Epithelial cell of proximal tubule (primary cell): Measurements from ENCODE around the gene ZNF184. TPM values are rescaled to one million over a fixed set of nuclear protein-coding genes. Genes with fewer than 3 reads are reported as not detected.

ENCODE experiments used
- DNase-seq: peaks from one replicate; pipeline ENCODE4 v3.0.0-alpha.2; 2011; ENCODE audit warnings: low read depth
- H3K4me3 ChIP-seq: 2 replicates; pipeline ENCODE4 v1.5.1; 2011; ENCODE audit warnings: low read depth, mild to moderate bottlenecking, low read length
- CTCF ChIP-seq: conservative IDR thresholded peaks from 2 replicates; pipeline ENCODE4 v1.5.1; 2012; ENCODE audit warnings: low read depth, mild to moderate bottlenecking, low read length
- total RNA-seq: library from RNA; depleted of rRNA; stranded (reverse); fragments of >200 nt; gene quantifications from 2 replicates; pipeline ENCODE4 v1.2.3, GENCODE V29; 2015

The ZNF184 gene
- total RNA-seq, 1 donor from 2014 or later: 3.7 TPM

DNA sequence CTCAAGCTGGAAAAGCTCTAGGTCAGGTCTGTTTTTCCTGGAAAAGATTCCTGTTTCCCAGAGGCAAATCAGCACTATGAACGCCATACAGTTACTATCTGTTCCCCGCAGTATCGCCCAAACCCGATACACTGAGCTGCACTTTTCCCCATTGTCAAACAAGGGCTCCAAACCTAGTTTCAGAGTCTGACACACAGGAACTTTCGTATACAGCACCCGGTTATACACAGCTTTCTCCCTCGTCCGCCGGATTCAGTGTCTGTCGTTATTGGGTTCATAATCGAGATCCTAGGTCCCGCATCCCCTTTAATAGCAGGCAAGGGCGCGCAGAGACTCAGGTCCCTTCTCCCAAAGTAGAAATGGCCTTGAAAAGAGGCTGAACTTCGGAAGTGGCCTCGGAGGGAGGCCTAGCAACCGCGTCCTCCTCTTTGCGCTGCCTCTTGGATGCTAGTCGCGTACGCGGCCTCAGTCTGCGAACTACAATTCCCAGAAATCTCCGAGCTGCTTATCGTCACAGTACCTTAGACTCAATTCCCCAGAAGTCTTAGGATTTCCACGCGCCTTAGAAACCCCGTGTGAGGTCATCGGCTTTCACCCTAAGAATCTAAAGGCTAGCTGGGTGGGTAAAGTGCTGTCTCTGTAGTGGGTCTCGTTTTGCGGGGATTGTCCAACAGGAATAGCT lies 50.1 kb downstream of the ZNF184 start:
- no peak for DNase-seq
- H3K4me3 ChIP-seq: no peak overlapping the region
- TF ChIP-seq CTCF: no peak

- no peak for DNase-seq
- no peak for TF ChIP-seq CTCF
- no peak overlapping the region for H3K4me3 ChIP-seq
These were observed 53.5 kb downstream of the ZNF184 start for GRCh38 chr6:27419363-27419762.

DNA sequence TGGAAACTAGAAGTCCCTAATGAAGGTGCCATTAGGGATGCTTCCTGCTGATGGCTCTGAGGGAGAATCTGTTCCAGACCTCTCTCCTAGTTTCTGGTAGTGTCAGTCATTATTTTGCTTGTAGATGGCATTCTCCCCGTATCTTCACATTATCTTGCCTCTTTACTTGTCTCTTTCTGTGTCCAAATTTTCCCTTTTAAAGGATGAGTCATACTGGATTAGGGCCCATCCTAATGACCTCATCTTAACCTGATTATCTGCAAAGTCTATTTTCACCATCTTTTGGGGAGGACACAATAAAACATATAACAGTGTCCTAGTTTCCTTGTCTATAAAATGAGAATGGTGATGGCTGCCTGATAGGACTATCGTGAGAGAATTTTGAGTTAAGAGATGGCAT lies 57.0 kb downstream of the ZNF184 start:
- no peak for TF ChIP-seq CTCF
- no peak overlapping the region for H3K4me3 ChIP-seq

DNA sequence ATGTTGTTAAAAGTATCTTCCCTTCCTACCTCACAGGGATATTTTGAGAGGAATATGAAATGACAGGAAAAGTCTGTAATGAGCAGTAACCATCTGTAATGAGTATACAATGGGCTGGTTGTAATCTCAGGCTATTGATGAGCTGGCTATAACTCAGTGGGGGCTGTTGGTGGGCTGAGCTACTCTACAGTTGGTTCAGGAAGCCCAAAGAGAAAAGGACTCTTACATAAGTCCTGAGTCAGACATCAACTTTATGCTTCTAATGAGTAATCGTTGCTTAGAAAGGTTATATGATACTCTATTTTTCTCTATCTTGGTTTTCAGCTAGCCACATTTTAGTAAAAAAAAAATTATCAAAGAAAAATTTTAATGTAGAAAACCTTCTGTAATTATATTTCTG lies 57.9 kb downstream of the ZNF184 start:
- no peak for TF ChIP-seq CTCF
- no peak overlapping the region for H3K4me3 ChIP-seq
- no peak for DNase-seq

More for the DNA sequence above, 57.0 kb downstream of the ZNF184 start:
- no peak for DNase-seq

DNA sequence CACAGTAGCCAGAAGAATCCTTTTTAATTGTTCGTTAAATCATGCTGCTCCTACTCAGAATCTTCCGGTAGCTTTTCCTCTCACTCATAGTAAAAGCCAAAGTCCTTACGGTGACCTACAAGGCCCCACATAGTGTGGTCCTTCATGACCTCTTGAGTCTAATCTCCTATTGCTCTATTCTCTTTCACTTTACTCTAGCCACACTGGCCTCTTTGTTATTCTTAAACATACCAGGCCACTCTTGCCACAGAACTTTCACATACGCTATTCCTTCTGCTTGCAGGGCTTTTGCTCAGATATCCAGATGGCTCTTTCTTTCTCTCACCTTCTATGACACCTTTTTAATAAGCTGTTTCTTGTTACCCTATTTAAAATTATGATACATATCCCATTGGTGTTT lies 58.6 kb downstream of the ZNF184 start:
- H3K4me3 ChIP-seq: no peak overlapping the region
- TF ChIP-seq CTCF: no peak
- no peak for DNase-seq

- no peak for TF ChIP-seq CTCF
- no peak overlapping the region for H3K4me3 ChIP-seq
- DNase-seq: no peak
These were observed 65.6 kb downstream of the ZNF184 start for GRCh38 chr6:27407153-27407814.

DNA sequence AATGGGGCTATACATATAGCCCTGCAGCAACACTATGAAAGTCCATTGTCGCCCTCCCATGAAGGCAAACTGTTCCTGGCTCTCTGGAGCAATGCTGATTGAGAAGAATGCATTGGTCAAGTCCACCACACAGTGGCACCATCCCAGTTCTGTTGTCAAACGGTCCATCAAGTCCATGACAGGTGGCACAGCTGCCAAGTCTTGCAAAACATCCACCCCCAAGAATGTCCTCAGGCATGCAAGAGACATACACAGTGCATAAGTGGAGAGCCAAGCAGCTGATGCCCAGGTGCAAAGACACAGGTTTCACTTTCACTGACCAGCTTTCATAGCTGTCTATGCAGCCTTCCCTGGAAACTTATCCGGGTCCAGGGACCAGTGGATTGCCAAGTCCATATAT lies 66.8 kb downstream of the ZNF184 start:
- DNase-seq: no peak
- TF ChIP-seq CTCF: no peak
- H3K4me3 ChIP-seq: no peak overlapping the region
